Activated CD8-positive, alpha-beta T cell treated with anti-CD3 and anti-CD28 coated beads for 36 hours (primary cell): ENCODE measurements around the gene BCKDHB. TPM values are rescaled to one million over a fixed set of nuclear protein-coding genes. Genes with fewer than 3 reads are reported as not detected.
"Not testable (repeated sequence)": the region's sequence is repeated elsewhere in the genome, so short reads cannot be mapped to it uniquely, and the experiment has no call there.

Source experiments
- ATAC-seq: fragments of 200-7000 bp; cut with Tn5 transposase; one replicate; pipeline ENCODE4 v1.10.0; 2021; ENCODE audit warnings: mild to moderate bottlenecking, moderate library complexity
- CTCF ChIA-PET: fragments of 350-600 bp; sonication (Branson Sonifier 250); formaldehyde crosslinking; loops from one replicate; lab custom pipeline; 2021; ENCODE audit warnings: antibody characterized with exemption; lab: Charles Lee
- POLR2A ChIA-PET: fragments of 350-600 bp; sonication (Branson Sonifier 250); formaldehyde crosslinking; loops from one replicate; lab custom pipeline; 2021; ENCODE audit warnings: antibody characterized with exemption; lab: Charles Lee
- DNase-seq: peaks from one replicate; pipeline ENCODE4 v3.0.0-alpha.2; 2020
- H3K27ac Mint-ChIP-seq: one replicate; pipeline ENCODE4 v1.8.0; 2021; ENCODE audit warnings: mild to moderate bottlenecking, mixed read lengths
- H3K27me3 Mint-ChIP-seq: one replicate; pipeline ENCODE4 v1.8.0; 2021; ENCODE audit warnings: mixed read lengths
- H3K36me3 Mint-ChIP-seq: one replicate; pipeline ENCODE4 v1.8.0; 2021; ENCODE audit warnings: low read depth, mixed read lengths
- H3K4me1 Mint-ChIP-seq: one replicate; pipeline ENCODE4 v1.8.0; 2021; ENCODE audit warnings: low read depth, mixed read lengths
- H3K4me3 Mint-ChIP-seq: one replicate; pipeline ENCODE4 v1.8.0; 2021; ENCODE audit warnings: mild to moderate bottlenecking, moderate library complexity, mixed read lengths
- H3K9me3 Mint-ChIP-seq: one replicate; pipeline ENCODE4 v1.8.0; 2021; ENCODE audit warnings: mixed read lengths
- CTCF ChIP-seq: fragments of 200-600 bp; IDR thresholded peaks from one replicate; pipeline ENCODE4 v1.8.0; 2022; ENCODE audit warnings: antibody characterized with exemption, mild to moderate bottlenecking
- intact Hi-C: fragments of 100-400 bp; cut with micrococcal nuclease; formaldehyde crosslinking; loops from one replicate; pipeline ENCODE4 v1.10.0; 2022
- total RNA-seq, 2 experiments: library from RNA; stranded (reverse); gene quantifications; one replicate each; pipeline ENCODE4 v1.2.3, GENCODE V29; 2021

The BCKDHB gene
- 10 to 100 TPM; 17.8 to 19.3 TPM for total RNA-seq

GRCh38 chr6:80106418-80107235, at the start of gene BCKDHB:
Gene BCKDHB, plus strand, starts transcription at chr6:80106671. Its CDS starts 23 bp downstream, at chr6:80106694.
- Mint-ChIP-seq H3K27me3 (peaks cover 9% of the 10 kb centered on the region), H3K36me3 (peaks cover 4% of the 10 kb centered on the region), H3K4me3 (peak within 1 kb of the TSS; percentile 79), H3K27ac (peak within 1 kb of the TSS; percentile 92), H3K9me3 (no peaks in the 10 kb centered on the region), H3K4me1 (peaks cover 16% of the 10 kb centered on the region)
- TF ChIP-seq CTCF: no peak
- intact Hi-C loops: no loop called here
- DNase-seq: peak; percentile 98
- peak; percentile 98 for ATAC-seq
- POLR2A ChIA-PET: interaction anchor here (0.7 kb wide), 1 partner anchor 162 kb away, joined by 3 read pairs; no protein-coding TSS in a partner anchor
- CTCF ChIA-PET: interaction anchor here (1.0 to 2.0 kb wide), 8 partner anchors 13 to 237 kb away, joined by 3 to 11 read pairs (median 4); no protein-coding TSS in a partner anchor

GRCh38 chr6:80060774-80061173, 45.7 kb upstream of the BCKDHB start:
- intact Hi-C loops: no loop called here
- no peak for DNase-seq
- no peak for ATAC-seq
- Mint-ChIP-seq H3K4me3 (no peak overlapping the region), H3K4me1 (no peaks in the 10 kb centered on the region), H3K36me3 (no peaks in the 10 kb centered on the region), H3K27ac (no peak overlapping the region), H3K9me3 (no peaks in the 10 kb centered on the region), H3K27me3 (no peaks in the 10 kb centered on the region)
- ChIA-PET POLR2A (no interaction called here), CTCF (no interaction called here)
- no peak for TF ChIP-seq CTCF

GRCh38 chr6:80068146-80068545, 38.3 kb upstream of the BCKDHB start:
- POLR2A ChIA-PET, H3K4me1 Mint-ChIP-seq, H3K27me3 Mint-ChIP-seq, intact Hi-C loops, ATAC-seq, H3K9me3 Mint-ChIP-seq, DNase-seq, CTCF ChIA-PET, H3K27ac Mint-ChIP-seq, H3K4me3 Mint-ChIP-seq, H3K36me3 Mint-ChIP-seq: not testable (repeated sequence)

GRCh38 chr6:80070431-80070830, 36.0 kb upstream of the BCKDHB start:
- H3K27me3 Mint-ChIP-seq, H3K27ac Mint-ChIP-seq, H3K4me3 Mint-ChIP-seq, H3K4me1 Mint-ChIP-seq, DNase-seq, H3K36me3 Mint-ChIP-seq, CTCF ChIA-PET, ATAC-seq, H3K9me3 Mint-ChIP-seq, intact Hi-C loops, POLR2A ChIA-PET: not testable (repeated sequence)

GRCh38 chr6:80077067-80077466, 29.4 kb upstream of the BCKDHB start:
- TF ChIP-seq CTCF: no peak
- CTCF ChIA-PET: no interaction called here

GRCh38 chr6:80088637-80089036, 17.8 kb upstream of the BCKDHB start:
- no peaks in the 10 kb centered on the region for H3K4me1 Mint-ChIP-seq
- ATAC-seq (no peak), DNase-seq (no peak)
- no peaks in the 10 kb centered on the region for H3K9me3 Mint-ChIP-seq
- no peak for TF ChIP-seq CTCF
- intact Hi-C loops: no loop called here
- ChIA-PET POLR2A (no interaction called here), CTCF (no interaction called here)
- H3K27ac Mint-ChIP-seq: no peak overlapping the region
- H3K36me3 Mint-ChIP-seq: no peaks in the 10 kb centered on the region
- H3K4me3 Mint-ChIP-seq: no peak overlapping the region
- peaks cover 6% of the 10 kb centered on the region for H3K27me3 Mint-ChIP-seq

More at GRCh38 chr6:80077067-80077466, 29.4 kb upstream of the BCKDHB start:
- Mint-ChIP-seq H3K4me3 (no peak overlapping the region), H3K36me3 (no peaks in the 10 kb centered on the region), H3K4me1 (no peaks in the 10 kb centered on the region), H3K27ac (no peak overlapping the region), H3K27me3 (peaks cover 2% of the 10 kb centered on the region), H3K9me3 (peaks cover 4% of the 10 kb centered on the region)
- ATAC-seq: no peak
- no peak for DNase-seq
- intact Hi-C loops: no loop called here
- POLR2A ChIA-PET: no interaction called here
